Naive thymus-derived CD8-positive, alpha-beta T cell (primary cell): Measurements from ENCODE around the gene MACF1. TPM values are rescaled to one million over a fixed set of nuclear protein-coding genes. Genes with fewer than 3 reads are reported as not detected.
"Not testable (repeated sequence)": the region's sequence is repeated elsewhere in the genome, so short reads cannot be mapped to it uniquely, and the experiment has no call there.

ENCODE experiments used
- ATAC-seq, 2 donors: fragments of 150-1000 bp; cut with Tn5 transposase in 1 of 2; sonication (Bioruptor Pico), chemical (Tn5 transposase) in 1 of 2; 1 replicate in 1 of 2; 2 replicates in 1 of 2; pipeline ENCODE4 v1.10.0; 2021; ENCODE audit warnings: mild to moderate bottlenecking in 2 of 2, moderate library complexity in 2 of 2
- POLR2A ChIA-PET: fragments of 350-600 bp; sonication (Branson Sonifier 250); formaldehyde crosslinking; loops from one replicate; lab custom pipeline; 2021; ENCODE audit warnings: antibody characterized with exemption; lab: Charles Lee
- DNase-seq, 10 donors: peaks; one replicate each; pipeline versions ENCODE4 v3.0.0 to v3.0.0-alpha.2; 2020 to 2022
- H3K27ac Mint-ChIP-seq, 10 donors: one replicate each; pipeline ENCODE4 v1.8.0; 2020 to 2022; ENCODE audit warnings: mild to moderate bottlenecking in 10 of 10, mixed read lengths in 10 of 10, moderate library complexity in 4 of 10, inconsistent platforms in 1 of 10
- H3K27me3 Mint-ChIP-seq, 5 donors: one replicate each; pipeline ENCODE4 v1.8.0; 2021 to 2022; ENCODE audit warnings: mixed read lengths in 5 of 5
- H3K36me3 Mint-ChIP-seq, 3 donors: one replicate each; pipeline ENCODE4 v1.8.0; 2020 to 2022; ENCODE audit warnings: mixed read lengths in 3 of 3, mild to moderate bottlenecking in 2 of 3, inconsistent platforms in 1 of 3
- H3K4me1 Mint-ChIP-seq, 4 donors: one replicate each; pipeline ENCODE4 v1.8.0; 2021 to 2022; ENCODE audit warnings: mixed read lengths in 4 of 4
- H3K4me3 Mint-ChIP-seq, 10 donors: one replicate each; pipeline ENCODE4 v1.8.0; 2020 to 2022; ENCODE audit warnings: mild to moderate bottlenecking in 10 of 10, mixed read lengths in 10 of 10, moderate library complexity in 6 of 10, inconsistent platforms in 1 of 10
- H3K9me3 Mint-ChIP-seq, 9 donors: one replicate each; pipeline ENCODE4 v1.8.0; 2020 to 2022; ENCODE audit warnings: mixed read lengths in 9 of 9, mild to moderate bottlenecking in 3 of 9, inconsistent platforms in 1 of 9, moderate library complexity in 1 of 9
- polyA plus RNA-seq, 3 donors: library from polyadenylated mRNA; unstranded; fragments of 300-500 nt; fragmentation: Illumina TruSeq; gene quantifications; one replicate each; pipeline ENCODE4 v1.2.3, GENCODE V29; 2021
- total RNA-seq, 8 experiments: library from RNA in 2 of 8; stranded (reverse) in 2 of 8; gene quantifications; one replicate each; pipeline ENCODE4 v1.2.3 and lab custom pipeline; 2021 to 2026

The MACF1 gene
- total and polyA plus RNA-seq, 5 experiments from 2014 or later: 13.4 to 222 (median 60.8) TPM

DNA sequence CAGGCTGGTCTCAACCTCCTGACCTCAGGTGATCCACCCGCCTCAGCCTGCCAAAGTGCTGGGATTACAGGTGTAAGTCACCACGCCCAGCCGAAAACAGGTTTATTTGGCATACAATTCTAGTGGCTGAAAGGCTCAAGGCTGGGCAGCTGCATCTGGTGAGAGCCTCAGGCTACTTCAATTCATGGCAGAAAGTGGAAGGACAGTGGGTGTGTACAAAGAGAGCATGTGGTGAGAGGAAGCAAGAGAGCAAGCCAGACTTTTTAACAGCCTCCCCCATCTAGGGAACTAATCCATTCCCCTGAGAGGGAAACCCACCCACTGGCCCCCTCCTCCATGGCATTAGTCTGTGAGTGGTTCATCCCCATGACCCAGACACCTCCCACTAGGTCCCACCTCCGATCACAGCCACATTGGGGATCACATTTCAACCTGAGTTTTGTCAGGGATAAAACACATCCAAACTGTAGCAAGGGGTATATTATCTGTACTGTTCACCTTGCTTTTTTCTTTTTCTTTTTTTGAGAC, 296.4 kb downstream of the MACF1 start:
- Mint-ChIP-seq H3K4me3 (no peak overlapping the region), H3K4me1 (no peaks in the 10 kb centered on the region), H3K27me3 (peaks cover 1 to 23% (median 7%) of the 10 kb centered on the region in 5 donors), H3K9me3 (no peaks in the 10 kb centered on the region), H3K27ac (peak overlapping the region in 1 of 10 donors; percentile 67), H3K36me3 (no peaks in the 10 kb centered on the region)
- POLR2A ChIA-PET: no interaction called here
- ATAC-seq (no peak), DNase-seq (no peak)

GRCh38 chr1:39501666-39502065, 297.2 kb downstream of the MACF1 start:
- H3K36me3 Mint-ChIP-seq: no peaks in the 10 kb centered on the region
- H3K4me1 Mint-ChIP-seq: no peaks in the 10 kb centered on the region
- ATAC-seq (no peak), DNase-seq (no peak)
- POLR2A ChIA-PET: no interaction called here
- H3K27me3 Mint-ChIP-seq: peaks cover 1 to 18% (median 4%) of the 10 kb centered on the region in 5 donors
- H3K9me3 Mint-ChIP-seq: no peaks in the 10 kb centered on the region
- H3K4me3 Mint-ChIP-seq: no peak overlapping the region
- H3K27ac Mint-ChIP-seq: peak overlapping the region in 1 of 10 donors; percentile 67

DNA sequence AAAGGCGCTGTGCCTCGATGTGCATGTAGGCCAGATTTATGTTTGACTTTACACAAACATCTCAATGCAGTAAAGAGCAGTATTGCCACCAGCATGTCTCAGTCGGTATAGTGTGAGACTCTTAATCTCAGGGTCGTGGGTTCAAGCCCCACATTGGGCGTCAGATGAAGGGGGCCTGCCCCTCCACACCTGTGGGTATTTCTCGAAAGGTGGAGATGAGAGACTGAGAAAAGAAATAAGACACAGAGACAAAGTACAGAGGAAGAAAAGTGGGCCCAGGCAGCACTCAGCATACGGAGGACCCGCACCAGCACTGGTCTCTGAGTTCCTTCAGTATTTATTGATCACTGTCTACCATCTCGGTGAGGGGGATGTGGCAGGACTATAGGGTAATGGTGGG, 299.9 kb downstream of the MACF1 start:
- H3K27ac Mint-ChIP-seq, H3K27me3 Mint-ChIP-seq, DNase-seq, H3K9me3 Mint-ChIP-seq, POLR2A ChIA-PET, H3K4me3 Mint-ChIP-seq, ATAC-seq, H3K36me3 Mint-ChIP-seq: not testable (repeated sequence)
- H3K4me1 Mint-ChIP-seq: peaks cover 1 to 11% (median 7%) of the 10 kb centered on the region in 4 donors

- Mint-ChIP-seq H3K4me1 (peaks cover 4 to 16% (median 10%) of the 10 kb centered on the region in 4 donors), H3K4me3 (no peak overlapping the region)
Measured at GRCh38 chr1:39505289-39505688, 300.8 kb downstream of the MACF1 start.

DNA sequence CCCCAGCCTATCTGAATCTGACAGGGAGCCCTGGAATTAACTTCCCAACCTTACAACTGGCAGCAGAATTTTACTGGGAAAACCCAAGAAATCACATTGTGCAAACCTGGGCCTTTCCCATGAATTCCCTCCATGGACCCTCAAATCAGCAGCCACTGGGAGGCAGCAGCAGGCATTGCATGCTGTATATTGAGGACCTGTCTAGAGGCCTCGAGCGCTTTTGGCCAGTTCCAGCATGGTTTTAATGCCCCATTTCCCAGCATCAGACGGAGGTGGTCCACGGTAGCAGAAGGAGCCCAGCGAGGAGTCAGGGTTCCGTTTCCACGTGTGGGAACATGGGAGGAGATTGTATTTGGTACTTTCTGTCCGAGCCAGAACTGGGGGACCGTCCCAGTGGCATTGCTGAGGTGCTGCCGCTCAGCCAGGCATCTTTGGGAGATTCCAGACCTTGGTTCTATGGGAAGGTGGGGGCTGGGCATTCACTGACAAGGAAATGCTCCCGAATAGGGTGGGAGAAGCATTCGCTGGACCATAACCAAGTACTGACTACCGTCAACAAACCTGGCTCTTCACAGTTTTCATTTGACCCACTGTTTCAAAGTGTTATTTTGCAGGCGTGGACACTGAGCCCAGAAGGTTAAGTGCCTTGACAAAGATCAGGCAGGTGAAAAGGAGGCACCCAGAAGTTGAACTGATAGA, 302.9 kb downstream of the MACF1 start:
- H3K27me3 Mint-ChIP-seq: no peaks in the 10 kb centered on the region
- H3K27ac Mint-ChIP-seq: no peak overlapping the region
- ATAC-seq: no peak
- POLR2A ChIA-PET: no interaction called here
- H3K9me3 Mint-ChIP-seq: no peaks in the 10 kb centered on the region
- H3K4me1 Mint-ChIP-seq: peaks cover 4 to 20% (median 10%) of the 10 kb centered on the region in 4 donors
- no peak overlapping the region for H3K4me3 Mint-ChIP-seq
- DNase-seq: no peak
- H3K36me3 Mint-ChIP-seq: no peaks in the 10 kb centered on the region

More at GRCh38 chr1:39505289-39505688, 300.8 kb downstream of the MACF1 start:
- POLR2A ChIA-PET: no interaction called here
- H3K36me3 Mint-ChIP-seq: no peaks in the 10 kb centered on the region
- no peaks in the 10 kb centered on the region for H3K27me3 Mint-ChIP-seq
- DNase-seq (no peak), ATAC-seq (no peak)
- no peaks in the 10 kb centered on the region for H3K9me3 Mint-ChIP-seq
- H3K27ac Mint-ChIP-seq: no peak overlapping the region

DNA sequence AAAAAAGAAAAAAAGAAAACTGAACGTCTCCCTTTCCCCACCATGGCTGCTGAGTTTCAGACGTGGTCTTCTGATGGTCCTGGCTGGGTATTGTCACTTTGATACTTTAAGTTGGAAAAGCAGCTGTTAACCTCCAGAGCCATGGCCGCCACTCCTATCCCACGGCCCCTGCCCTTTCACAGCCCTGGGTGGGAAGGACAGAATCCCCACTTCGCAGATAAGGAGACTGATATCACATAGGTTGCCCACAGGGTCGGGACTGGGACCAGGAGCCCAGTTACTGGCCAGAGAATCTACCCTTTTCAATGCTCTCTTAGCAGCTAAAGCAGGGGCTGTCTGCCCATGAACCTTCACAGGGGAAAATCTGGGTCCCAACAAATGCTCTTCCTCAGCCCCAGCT, 303.8 kb downstream of the MACF1 start:
- H3K9me3 Mint-ChIP-seq: no peaks in the 10 kb centered on the region
- POLR2A ChIA-PET: no interaction called here
- no peak overlapping the region for H3K4me3 Mint-ChIP-seq
- ATAC-seq (no peak), DNase-seq (no peak)
- no peaks in the 10 kb centered on the region for H3K36me3 Mint-ChIP-seq
- no peaks in the 10 kb centered on the region for H3K27me3 Mint-ChIP-seq
- H3K4me1 Mint-ChIP-seq: peaks cover 4 to 20% (median 10%) of the 10 kb centered on the region in 4 donors
- peak overlapping the region in 1 of 10 donors; percentile 43 for H3K27ac Mint-ChIP-seq

DNA sequence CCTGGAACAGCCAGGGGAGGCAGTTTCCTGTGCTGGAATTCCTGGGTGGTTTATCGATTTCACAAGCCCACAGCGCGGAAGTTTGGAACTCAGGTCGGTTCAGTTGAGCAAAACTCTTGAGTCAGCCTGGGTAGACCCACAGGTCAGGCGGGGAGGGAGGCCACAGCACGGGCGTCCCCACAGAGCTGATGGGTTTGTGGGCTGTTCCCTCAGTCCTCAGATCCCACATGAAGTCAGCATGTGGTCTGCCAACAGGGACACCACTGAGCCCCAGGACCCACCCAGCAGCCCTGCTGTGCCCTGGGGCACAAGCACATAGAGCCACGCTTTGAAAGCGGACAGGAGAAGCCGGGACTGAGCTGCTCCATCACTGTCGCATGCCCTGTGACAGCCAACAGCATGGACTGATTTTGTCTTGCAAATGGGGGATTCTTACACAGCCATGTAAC, 304.4 kb downstream of the MACF1 start:
- H3K27me3 Mint-ChIP-seq: no peaks in the 10 kb centered on the region
- no peaks in the 10 kb centered on the region for H3K9me3 Mint-ChIP-seq
- H3K36me3 Mint-ChIP-seq: no peaks in the 10 kb centered on the region
- peaks cover 4 to 20% (median 10%) of the 10 kb centered on the region in 4 donors for H3K4me1 Mint-ChIP-seq
- peak; percentile 17 to 37 for ATAC-seq
- H3K4me3 Mint-ChIP-seq: peak overlapping the region in 4 of 10 donors; percentile 33 to 79 (median 72)
- peak overlapping the region in 2 of 10 donors; percentile 64 to 72 for H3K27ac Mint-ChIP-seq
- POLR2A ChIA-PET: no interaction called here
- DNase-seq: no peak

GRCh38 chr1:39509360-39510009, 305.0 kb downstream of the MACF1 start:
- no peak for DNase-seq
- H3K9me3 Mint-ChIP-seq: no peaks in the 10 kb centered on the region
- H3K4me1 Mint-ChIP-seq: peaks cover 4 to 20% (median 10%) of the 10 kb centered on the region in 4 donors
- POLR2A ChIA-PET: no interaction called here
- H3K36me3 Mint-ChIP-seq: no peaks in the 10 kb centered on the region
- H3K27me3 Mint-ChIP-seq: no peaks in the 10 kb centered on the region
- peak overlapping the region in 9 of 10 donors; percentile 33 to 79 (median 60) for H3K4me3 Mint-ChIP-seq
- ATAC-seq: peak; percentile 46 to 47
- H3K27ac Mint-ChIP-seq: peak overlapping the region in 7 of 10 donors; percentile 21 to 82 (median 80)

DNA sequence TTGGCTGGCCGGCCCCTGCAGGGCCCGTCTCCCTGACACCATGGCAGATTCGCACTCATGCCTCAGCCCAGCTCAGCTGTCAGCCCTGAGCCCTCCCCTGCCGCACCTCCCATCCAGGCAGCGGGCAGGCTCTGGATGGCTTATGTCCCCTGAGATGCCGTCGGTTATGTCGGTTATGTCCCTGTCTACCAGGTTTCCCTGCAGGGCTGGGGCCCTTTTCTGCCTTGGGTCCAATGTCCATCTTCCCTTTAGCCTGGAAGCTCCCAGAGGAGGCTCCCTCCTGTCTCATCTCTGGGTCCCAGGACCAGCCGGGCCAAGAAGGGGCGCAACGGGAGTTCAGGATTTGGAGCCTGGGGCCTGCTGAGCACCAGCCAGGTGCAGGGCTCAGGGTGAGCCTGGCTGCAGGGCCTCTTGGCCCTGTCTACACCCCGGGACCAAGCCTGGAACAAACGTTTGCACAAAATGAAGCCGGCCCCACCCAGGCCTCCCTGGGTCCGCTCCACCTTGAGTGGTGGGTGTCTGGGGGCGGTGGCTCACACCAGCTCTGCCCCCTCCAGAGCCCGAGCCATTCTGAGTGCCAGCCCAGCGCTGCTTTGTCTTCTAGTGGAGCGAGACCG, 306.2 kb downstream of the MACF1 start:
- ATAC-seq, H3K27ac Mint-ChIP-seq, POLR2A ChIA-PET, DNase-seq, H3K36me3 Mint-ChIP-seq, H3K27me3 Mint-ChIP-seq, H3K9me3 Mint-ChIP-seq: not testable (repeated sequence)
- peaks cover 4 to 23% (median 12%) of the 10 kb centered on the region in 4 donors for H3K4me1 Mint-ChIP-seq
- H3K4me3 Mint-ChIP-seq: peak overlapping the region in 1 of 10 donors; percentile 30

- H3K27me3 Mint-ChIP-seq, POLR2A ChIA-PET, DNase-seq, H3K36me3 Mint-ChIP-seq, ATAC-seq, H3K4me3 Mint-ChIP-seq, H3K9me3 Mint-ChIP-seq, H3K27ac Mint-ChIP-seq: not testable (repeated sequence)
- H3K4me1 Mint-ChIP-seq: peaks cover 4 to 23% (median 12%) of the 10 kb centered on the region in 4 donors
Measured at GRCh38 chr1:39511477-39511876, 307.0 kb downstream of the MACF1 start.

GRCh38 chr1:39512234-39512847, 307.8 kb downstream of the MACF1 start:
- H3K4me3 Mint-ChIP-seq, POLR2A ChIA-PET, H3K27ac Mint-ChIP-seq, H3K27me3 Mint-ChIP-seq, H3K36me3 Mint-ChIP-seq, H3K9me3 Mint-ChIP-seq, DNase-seq: not testable (repeated sequence)
- peaks cover 4 to 23% (median 12%) of the 10 kb centered on the region in 4 donors for H3K4me1 Mint-ChIP-seq
- ATAC-seq: peak; percentile 31 to 61

- H3K9me3 Mint-ChIP-seq, H3K4me1 Mint-ChIP-seq, POLR2A ChIA-PET, H3K36me3 Mint-ChIP-seq, DNase-seq, H3K4me3 Mint-ChIP-seq, H3K27me3 Mint-ChIP-seq, H3K27ac Mint-ChIP-seq: not testable (repeated sequence)
- peak; percentile 28 to 42 for ATAC-seq
Measured at GRCh38 chr1:39514710-39515124, 310.2 kb downstream of the MACF1 start.
